AG08396 (cell line): Measurements from ENCODE around the gene ITGAE.
"Not testable (repeated sequence)": the region's sequence is repeated elsewhere in the genome, so short reads cannot be mapped to it uniquely, and the experiment has no call there.

Source experiments
- DNase-seq: peaks from one replicate; pipeline ENCODE4 v3.0.0; 2012; ENCODE audit warnings: low spot score, mixed read lengths

Gene ITGAE

DNA sequence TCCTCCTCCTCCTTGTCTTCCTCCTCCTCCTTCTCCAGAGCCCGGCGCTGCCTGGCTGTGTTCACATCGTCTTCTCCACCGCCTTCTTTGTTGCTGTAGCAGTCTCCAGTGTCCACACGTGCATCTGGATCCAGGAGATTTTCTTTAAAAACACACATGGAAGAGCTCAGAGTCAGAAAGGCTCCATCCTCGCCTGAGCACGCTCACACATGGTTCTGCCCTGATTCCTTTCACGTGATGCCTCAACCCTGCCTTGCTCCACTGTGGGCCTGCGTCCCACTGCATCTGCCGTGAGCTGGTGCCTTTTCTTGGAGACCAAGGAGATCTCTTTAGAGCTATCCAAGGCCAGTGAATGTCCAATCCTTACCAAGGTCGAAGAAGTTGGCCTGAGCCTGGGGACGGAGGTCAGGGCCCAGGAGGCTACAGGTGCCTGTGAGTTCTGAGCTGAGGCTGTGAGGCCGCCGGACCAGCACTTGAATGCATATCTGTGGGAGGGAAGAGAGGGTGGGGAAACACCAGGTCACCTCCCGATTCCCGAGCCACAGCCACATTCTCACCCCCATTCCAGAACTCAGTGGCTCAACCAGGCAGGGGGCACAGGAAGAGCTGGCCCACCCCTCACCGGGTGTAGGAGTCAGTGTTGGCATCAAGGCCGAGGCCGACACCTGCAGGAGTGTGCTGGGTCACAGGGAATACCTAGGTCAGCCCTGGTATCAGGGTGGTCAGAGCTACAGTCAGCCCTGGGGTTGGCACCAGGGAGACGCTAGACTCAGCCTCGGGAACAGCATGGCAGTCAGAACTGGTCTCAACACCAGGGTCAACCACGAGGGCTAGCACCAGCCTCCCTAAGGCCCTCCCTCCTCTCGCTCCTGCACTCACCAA is 39.7 kb downstream of the ITGAE start:
- DNase-seq, result no peak

DNA sequence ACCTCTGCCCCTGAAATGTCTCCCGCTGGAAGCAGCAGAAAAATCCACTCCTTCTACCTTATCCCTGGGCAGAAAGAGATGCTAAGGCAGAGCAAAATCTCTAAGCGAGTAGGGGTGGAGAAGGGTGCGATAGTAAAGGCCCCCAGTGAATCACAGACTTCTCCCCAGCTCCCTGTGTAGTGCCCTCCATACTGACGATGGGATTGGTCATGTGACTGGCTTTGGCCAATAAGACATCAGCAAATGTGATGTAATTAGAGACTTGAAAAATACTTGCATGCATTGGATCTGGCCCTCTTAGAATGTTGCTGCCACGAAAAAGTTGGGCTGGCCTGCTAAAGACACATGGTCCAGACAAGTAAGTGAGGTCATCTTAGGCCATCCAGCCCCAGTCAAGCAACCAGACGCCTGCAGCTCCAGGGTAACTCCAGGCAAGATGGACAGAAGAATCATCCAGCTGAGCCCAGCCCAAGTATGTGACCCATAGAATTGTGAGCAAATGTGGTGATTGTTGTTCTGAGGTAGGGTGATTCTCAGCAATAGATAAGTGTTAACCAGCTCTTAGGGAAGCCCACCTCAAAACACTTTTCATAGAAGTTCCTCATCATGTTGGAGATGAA is 41.3 kb downstream of the ITGAE start:
- DNase-seq, result no peak

DNA sequence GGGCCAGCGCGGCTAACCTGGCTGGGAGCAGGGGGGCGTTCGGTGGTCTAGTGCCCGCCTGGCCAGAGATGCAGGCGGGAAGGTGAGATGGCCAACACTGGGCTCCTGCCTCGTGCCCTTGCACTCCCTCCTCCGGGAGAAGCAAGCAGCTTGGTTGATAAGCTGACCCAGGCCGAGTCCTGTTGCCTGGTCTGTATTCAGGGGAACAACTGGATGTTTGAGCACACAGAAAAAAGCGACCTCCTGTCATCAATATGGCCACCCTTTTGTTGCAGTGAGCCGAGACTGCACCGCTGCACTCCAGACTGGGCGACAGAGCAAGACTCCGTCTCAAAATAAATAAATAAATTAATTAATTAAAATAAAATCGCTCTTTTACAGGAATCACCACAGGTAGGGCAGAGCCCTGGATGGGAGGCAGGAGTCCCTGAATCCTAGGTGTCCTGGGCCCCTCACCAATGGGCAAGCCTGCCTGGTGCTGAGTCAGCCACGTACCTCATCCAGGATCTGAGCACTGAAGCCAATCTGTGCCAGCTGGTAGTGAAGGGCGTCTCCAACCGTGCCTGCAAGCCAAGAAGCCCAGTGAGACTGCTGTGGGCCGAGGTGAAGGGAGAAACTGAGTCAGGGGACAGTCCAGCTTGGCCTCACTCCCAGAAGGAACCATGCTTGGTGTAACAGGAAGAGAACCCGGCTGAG is 45.5 kb downstream of the ITGAE start:
- DNase-seq, result no peak

DNA sequence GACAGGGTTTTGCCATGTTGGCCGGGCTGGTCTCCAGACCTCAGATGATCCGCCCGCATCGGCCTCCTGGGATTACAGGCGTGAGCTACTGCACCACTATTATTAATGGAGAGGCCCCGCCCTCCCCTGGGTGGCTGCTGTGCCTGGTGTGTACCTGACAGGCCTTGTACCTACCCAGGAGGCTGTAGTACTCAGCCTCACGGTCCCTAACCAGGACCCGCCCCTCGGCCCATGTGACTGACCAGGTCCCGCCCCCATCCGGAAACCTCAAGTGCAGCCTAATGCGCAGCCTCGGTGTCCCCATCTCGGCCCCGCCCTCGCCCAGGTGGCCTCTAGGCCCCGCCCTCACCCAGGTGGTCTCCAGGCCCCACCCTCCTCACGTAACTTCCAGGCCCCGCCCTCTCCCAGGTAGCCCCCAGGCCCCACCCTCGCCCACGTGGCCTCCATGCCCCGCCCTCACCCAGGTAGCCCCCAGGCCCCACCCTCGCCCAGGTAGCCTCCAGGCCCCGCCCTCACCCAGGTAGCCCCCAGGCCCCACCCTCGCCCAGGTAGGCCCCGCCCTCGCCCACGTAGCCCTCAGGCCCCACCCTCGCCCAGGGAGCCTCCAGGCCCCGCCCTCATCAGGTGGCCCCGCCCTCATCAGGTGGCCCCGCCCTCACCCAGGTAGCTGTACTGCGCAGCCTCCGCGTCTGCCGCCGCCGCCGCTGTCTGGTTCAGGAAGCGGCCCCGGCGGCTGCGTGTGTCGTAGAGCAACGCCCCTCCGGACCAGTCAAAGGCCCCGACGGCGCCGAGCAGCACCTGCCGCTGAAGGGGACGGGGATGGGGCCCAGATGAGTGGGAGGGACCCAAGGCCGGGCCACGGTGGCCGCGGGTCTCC is 46.3 kb downstream of the ITGAE start:
- no peak for DNase-seq

DNA sequence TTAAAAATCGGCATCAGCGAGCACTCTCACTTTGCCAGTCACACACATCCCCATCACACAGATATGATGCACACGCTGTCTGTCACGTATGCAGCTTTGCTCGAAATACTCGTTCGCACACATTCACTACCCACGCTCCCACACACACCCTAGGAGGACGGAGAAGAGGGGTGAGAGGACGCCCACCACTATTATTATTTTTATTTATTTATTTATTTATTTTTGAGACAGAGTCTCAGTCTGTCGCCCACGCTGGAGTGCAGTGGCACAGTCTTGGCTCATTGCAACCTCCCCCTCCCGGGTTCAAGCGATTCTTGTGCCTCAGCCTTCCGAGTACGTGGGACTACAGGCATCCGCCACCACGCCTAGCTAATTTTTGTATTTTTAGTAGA is 46.9 kb downstream of the ITGAE start:
- no peak for DNase-seq

DNA sequence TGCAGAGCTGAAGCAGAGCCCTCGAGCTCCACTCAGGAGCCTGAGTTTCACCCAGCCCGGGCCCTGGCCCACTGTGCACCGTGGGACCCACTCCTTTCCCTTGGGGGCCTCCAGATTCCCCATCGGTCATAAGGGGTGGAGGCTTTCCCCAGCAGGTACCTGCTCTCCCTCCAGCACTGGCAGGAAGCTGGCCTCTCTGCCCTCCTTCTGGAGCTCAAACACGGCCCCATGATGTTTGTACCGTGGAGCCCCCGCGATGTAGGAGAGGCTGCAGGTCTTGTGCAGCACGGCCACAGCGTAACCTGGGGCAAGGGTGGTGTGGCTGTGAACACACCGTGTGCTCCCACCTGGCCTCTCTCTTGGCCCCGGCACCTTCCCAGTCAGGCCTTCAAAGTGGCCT is 47.4 kb downstream of the ITGAE start:
- no peak for DNase-seq

DNA sequence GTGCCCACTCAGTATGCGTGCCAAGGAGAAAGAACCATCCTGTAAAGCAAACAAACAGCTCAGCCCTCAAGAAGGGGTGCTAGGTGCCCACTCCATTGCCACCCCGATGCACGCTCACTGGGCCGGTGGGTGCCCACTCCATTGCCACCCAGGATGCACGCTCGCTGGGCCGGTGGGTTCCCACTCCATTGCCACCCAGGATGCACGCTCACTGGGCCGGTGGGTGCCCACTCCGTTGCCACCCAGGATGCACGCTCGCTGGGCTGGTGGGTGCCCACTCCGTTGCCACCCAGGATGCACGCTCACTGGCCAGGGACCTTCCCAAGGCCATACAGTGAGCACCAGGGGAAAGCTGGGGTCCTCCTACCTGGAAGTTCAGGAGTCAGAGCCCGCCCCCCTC is 49.2 kb downstream of the ITGAE start:
- no peak for DNase-seq

DNA sequence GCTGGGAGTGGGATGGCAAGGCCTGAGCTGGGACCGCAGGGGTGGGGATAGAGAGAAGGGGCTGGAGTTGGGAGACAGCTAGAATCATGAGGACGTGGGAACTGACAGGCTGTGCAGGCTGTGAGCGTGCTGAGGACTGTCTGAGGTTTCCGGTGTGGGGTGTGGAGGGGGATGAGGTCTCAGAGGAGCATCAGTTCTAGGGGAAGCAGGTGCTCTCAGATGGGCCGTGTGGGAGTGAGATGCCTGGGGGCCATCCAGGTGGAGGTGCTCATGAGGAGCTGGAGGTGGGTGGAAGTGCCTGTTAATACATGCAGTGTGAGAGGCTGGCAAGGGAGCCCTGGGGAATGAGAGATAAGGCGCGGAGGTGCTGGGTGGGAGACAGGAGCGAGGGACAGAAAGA is 50.1 kb downstream of the ITGAE start:
- no peak for DNase-seq

DNA sequence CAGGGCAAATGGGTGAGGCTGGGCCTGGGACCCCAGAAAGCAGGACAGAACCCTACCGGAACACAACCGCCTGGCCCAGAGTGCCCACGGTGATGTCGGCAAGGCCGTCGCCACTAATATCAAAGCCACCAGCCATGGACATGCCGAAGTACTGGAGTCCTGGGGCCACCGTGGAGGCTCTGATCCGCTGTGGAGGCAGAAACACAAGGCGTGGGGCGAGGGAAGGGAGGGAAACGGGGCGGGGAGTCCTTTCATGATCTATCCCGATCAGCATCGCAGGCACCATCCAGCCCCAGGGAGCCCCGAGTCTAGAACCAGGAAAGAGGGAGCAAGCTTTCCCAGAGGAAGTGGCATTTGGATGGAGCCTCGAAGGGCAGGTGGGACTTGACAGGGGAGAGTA is 50.7 kb downstream of the ITGAE start:
- DNase-seq, result no peak

DNA sequence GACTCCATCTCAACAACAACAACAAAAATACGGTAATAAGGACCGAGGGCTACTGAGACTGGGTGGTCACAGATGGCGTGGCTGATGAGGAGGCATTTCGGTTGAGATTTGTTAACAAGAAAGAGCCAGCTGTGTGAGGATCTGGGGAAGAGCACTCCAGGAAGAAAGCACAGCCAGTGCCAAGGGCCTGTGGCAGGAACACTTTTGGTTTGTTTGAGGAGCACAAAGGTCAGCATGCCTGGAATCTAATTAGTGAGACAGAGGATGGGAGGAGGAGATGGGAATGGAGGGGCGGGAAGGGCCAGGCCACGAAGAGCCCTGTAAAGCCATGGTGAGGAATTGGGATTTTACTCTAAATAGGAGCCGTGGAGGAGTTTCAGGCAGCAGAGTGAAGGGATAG is 52.4 kb downstream of the ITGAE start:
- DNase-seq, result no peak

DNA sequence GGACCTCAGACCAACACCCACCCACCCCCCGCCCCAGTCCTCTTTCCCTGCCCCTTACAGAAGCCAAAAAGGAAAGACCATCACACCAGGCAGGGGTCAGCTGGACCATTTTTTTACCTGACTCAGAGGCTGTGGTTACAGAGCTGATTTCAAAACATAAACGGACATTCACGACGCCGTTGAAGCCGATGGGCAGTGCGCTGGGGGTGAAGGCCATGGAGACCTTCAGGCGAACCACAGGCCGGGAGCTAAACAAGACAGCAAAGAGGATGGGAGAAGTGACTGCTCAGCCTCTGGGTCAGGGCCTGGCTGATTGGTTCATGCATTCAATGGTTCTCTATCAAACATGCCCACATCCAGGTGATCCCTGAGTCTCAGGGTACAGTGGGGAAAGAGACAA is 53.2 kb downstream of the ITGAE start:
- no peak for DNase-seq

DNA sequence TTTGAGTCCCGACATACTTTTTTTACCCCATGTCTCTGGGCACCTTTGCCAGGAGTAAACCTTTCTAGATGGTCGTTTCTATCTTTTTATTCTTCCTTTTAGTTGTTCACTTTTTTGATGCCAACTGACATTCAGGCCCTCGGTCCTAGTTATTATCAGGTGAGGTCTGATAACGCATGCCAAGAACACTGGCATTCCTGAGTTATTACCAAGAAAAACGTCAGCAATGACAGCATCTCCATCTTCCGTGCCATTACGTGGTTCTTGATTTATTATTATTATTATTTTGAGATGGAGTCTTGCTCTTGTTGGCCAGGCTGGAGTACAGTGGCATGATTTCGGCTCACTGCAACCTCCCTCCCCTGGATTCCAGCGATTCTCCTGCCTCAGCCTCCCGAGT is 55.9 kb downstream of the ITGAE start:
- no peak for DNase-seq

DNA sequence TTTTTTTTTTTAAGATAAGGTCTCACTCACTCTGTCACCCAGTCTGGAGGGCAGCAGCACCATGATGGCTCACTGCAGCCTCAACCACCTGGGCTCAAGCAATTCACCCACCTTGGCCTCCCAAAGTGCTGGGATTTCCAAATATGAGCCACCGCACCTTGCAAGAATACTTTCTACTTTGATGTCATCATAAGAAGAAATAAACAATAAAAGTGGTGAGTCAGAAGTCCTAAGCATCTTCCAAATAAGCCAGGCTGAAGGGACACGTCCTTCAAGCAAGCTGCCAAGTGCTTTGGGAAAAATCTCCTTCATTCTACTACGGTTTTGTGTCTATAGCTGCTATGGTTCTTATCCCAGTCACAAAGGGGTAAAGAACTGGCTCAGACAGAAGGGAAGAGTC is 57.0 kb downstream of the ITGAE start:
- no peak for DNase-seq

DNA sequence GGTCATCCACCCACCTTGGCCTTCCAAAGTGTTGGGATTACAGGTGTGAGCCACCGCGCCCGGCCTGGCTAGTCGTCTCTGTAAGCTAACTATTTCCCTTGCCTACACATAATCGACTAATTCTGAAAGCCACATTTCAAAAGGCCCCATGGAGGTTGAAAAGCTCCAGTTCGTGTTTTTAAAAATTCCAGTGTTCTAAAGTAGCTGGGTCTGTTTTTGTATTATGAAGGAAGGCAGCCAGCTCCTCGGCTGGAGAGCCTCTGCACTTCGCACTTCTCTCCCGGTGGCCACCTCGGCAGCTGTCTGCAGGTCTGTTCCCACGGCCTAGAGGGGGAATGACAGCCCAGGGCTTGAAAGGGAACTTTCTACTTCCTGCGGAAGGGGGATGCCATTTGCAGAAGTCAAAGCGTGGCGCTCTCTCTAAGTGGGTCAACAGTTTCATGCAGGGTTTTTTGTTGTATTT is 60.3 kb downstream of the ITGAE start:
- DNase-seq, result no peak

DNA sequence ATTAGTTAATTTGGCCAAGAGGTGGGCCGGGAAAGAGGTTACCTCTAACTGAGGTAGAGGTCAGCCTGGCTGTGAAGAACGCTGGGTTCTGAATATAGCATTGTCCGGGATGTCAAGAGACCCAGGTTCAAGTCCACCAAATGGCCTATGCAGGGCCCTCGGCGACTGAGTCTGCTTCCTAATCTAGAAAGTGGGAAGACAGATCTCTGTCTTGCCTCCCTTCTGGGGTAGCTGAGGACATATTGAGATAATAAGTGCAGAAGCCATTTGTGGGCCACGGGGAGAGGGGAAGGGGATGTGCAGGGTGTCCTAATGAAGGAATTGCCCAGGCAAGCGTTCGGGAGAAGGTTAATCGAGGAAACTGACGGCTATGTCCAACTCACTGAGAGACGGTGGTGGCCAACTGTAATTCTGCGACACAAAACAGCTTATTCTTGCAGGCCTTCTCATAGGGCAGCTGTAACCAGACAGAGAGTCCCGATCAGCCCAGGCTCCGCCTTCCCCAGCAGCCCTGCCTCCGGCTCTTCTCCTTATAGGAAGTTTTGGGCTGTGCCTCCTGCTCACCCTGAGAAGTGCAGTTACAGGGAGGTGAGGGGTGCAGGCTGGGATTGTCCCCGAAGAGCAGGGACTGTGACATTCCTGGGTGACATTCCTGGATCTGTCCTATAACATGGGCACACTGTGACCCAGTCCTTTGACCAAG is 61.4 kb downstream of the ITGAE start:
- DNase-seq, result no peak

DNA sequence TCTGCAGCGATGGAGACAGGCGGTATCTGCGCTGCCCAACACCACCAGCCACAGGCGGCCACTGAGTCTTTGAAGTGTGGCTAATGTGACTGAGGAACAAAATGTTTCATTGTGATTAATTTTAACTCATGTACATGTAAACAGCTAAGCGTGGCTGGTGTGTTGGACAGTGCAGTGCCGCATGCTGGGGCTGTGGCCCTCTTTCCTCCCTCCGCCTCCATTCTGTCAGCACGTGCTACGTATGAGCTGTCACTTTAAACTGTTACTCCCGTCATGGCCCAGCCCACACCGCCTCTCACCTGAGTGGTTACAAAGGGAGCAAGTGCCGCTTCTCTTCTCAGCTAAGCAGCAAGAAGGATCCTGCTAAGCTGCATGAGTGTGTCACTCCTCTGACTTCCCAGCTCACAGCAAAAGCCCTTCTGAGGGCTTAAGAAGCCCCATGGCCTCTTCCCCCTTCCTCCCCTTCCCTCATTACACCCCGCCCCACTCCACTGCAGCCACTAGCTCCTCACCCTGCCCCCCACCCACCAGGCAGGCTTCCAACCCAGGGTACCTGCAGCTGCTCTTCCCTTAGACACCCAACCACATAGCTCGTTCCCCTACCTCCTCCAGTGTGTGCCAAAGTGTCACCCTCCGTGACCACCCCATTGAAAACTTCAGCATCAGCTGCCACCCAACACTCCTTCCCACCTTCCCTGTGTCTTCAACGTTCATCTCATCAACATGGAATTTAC is 62.3 kb downstream of the ITGAE start:
- no peak for DNase-seq

DNA sequence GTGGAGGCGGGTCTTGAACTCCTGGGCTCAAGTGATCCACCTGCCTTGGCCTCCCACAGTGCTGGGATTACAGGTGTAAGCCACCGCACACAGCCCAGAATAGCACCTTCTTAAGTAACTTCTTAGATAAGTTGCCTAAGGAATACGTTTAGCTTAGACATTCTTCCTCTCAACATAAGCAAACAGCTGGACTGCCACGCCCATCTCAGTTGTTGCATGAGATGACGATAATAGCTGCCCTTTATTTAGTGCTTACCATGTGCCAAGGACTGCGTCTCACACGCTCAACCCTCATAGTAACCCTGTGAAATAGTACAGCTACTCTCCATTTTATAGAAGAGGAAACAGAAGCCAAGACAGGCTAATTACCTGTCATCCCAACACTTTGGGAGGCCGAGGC is 65.5 kb downstream of the ITGAE start:
- DNase-seq, result no peak

DNA sequence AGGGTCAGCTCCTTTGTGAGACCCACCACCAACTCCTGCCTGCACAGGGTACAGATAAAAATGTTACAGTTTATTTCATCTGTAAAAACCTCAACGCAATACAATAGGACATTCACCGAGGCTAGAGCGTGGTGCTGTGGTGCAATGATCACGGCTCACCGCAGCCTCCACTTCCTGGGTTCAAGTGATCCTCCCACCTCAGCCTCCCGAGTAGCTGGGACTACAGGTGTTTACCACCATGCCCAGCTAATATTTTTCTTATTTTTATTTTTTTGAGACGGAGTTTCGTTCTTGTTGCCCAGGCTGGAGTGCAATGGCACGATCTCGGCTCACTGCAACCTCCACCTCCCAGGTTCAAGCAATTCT is 66.1 kb downstream of the ITGAE start:
- DNase-seq, result not testable (repeated sequence)

DNA sequence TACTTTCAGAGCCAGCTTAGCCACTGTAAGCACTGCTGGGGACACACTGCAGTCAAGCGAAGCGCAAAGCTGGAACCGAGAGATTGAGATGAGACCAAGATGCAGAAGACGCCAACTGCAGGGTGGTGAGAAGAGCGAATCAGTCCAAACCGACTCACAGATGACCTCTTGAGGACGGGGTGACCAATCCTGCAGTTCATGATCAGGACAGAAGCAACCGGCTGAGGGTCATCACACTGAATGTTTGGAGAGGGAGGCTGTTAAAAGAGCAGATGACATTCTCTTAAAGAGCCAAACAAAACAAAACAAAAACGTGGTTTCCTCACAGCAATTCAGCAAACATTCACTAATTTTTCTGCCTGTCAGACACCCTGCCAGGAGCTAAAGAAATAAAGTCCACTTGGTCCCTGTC is 68.8 kb downstream of the ITGAE start:
- DNase-seq, result no peak

DNA sequence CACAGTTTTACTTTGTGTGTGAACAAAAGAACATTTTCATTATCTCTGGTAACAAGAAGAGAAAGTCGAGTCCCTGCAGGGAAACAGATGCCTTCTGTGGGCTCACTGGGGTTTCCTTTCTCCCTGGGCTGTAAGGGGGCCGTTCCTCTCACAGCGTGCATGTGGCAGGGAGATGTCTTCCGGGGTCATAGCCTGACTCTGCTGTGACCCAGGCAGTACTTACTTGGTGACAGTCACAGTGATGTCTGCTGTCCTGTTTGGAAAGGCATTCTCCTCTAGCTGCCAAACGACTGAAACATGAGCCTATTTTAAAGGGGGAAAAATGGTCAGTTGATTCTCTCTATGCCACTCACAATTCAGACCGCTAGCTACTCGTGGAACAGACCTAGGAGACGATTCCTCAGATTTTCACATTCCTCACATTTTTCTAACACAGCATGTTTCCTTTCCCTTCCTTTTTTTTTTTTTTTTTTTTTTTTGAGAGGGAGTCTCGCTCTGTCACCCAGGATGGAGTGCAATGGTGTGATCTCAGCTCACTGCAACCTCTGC is 70.0 kb downstream of the ITGAE start:
- no peak for DNase-seq

DNA sequence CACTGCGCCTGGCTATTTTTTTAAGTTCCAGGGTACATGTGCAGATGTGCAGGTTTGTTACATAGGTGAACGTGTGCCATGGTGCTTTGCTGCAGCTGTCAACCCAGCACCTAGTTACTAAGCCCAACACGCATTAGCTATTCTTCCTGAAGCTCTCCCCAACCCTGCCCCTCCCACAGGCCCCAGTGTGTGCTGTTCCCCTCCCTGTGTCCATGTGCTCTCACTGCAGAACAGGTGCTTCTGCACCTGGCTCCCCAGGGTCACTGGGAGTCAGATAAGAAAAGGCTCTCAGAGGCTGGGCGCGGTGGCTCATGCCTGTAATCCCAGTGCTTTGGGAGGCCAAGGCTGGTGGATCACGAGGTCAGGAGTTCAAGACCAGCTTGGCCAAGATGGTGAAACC is 71.1 kb downstream of the ITGAE start:
- DNase-seq, result no peak
